Thyroid gland (tissue), 4 donors: Measurements from ENCODE around the gene OBSCN. TPM values are rescaled to one million over a fixed set of nuclear protein-coding genes. Genes with fewer than 3 reads are reported as not detected.

Experiments used
- DNase-seq, 2 donors: peaks; one replicate each; pipeline ENCODE4 v3.0.0-alpha.2; 2019
- H3K27ac ChIP-seq, 3 donors: fragments of 200-600 bp; sonication (generic); 1 replicate in 2 of 3; 2 replicates in 1 of 3; pipeline ENCODE4 v1.5.1; 2016 to 2019; ENCODE audit warnings: mild to moderate bottlenecking in 1 of 3, moderate library complexity in 1 of 3
- H3K27me3 ChIP-seq: fragments of 200-600 bp; sonication (generic); one replicate; pipeline ENCODE4 v1.5.1; 2019
- H3K36me3 ChIP-seq, 2 donors: fragments of 200-600 bp; sonication (generic); one replicate each; pipeline ENCODE4 v1.5.1; 2016 to 2019
- H3K4me1 ChIP-seq, 2 donors: fragments of 200-600 bp; sonication (generic); one replicate each; pipeline ENCODE4 v1.5.1; 2017 to 2019
- H3K4me3 ChIP-seq, 3 donors: fragments of 200-600 bp; sonication (generic); replicated peaks in 1 of 3; 1 replicate in 2 of 3; 2 replicates in 1 of 3; pipeline ENCODE4 v1.5.1; 2016; ENCODE audit warnings: mild to moderate bottlenecking in 1 of 3
- H3K9me3 ChIP-seq: fragments of 200-600 bp; sonication (generic); one replicate; pipeline ENCODE4 v1.5.1; 2017
- CTCF ChIP-seq, 6 experiments: fragments of 200-600 bp in 3 of 6; fragments of 450-650 bp in 3 of 6; sonication (generic) in 3 of 6; IDR thresholded peaks; one replicate each; pipeline ENCODE4 v1.5.1; 2016 to 2019; ENCODE audit warnings: antibody characterized with exemption in 6 of 6, mild to moderate bottlenecking in 2 of 6, inconsistent platforms in 1 of 6, moderate library complexity in 1 of 6
- POLR2A ChIP-seq, 2 donors: fragments of 450-650 bp; IDR thresholded peaks; one replicate each; pipeline ENCODE4 v1.6.1; 2017; ENCODE audit warnings: antibody characterized with exemption in 2 of 2, mild to moderate bottlenecking in 2 of 2, moderate library complexity in 1 of 2
- WGBS, 2 donors: methylation state at CpG; one replicate each; pipeline ENCODE4 v1.1.5; 2017; 5-methylcytosine and 5-hydroxymethylcytosine counted together
- intact Hi-C: fragments of 100-400 bp; cut with DNase I; formaldehyde crosslinking; loops from one replicate; pipeline ENCODE4 v1.15.1; 2023
- total RNA-seq, 4 donors: library from RNA; depleted of rRNA; stranded (reverse); fragments of >200 nt; gene quantifications; one replicate each; pipeline ENCODE4 v1.2.3, GENCODE V29; 2016

The OBSCN gene
- total RNA-seq, 4 donors from 2014 or later = 24.0 to 35.1 (median 31.5) TPM

GRCh38 chr1:228393811-228394570 lies 186.1 kb downstream of the OBSCN start:
- WGBS, 2 donors = 92% methylated on average over 5 to 9 of the region's 9 CpGs
- TF ChIP-seq CTCF (IDR thresholded peaks at IDR 0.05) (no peak), POLR2A (IDR thresholded peaks at IDR 0.05) (no peak)
- DNase-seq = no peak
- Histone ChIP-seq H3K36me3 (peaks cover 24 to 31% of the 10 kb centered on the region in 2 donors), H3K27me3 (no peaks in the 10 kb centered on the region), H3K4me3 (no peak overlapping the region), H3K9me3 (no peaks in the 10 kb centered on the region), H3K27ac (no peak overlapping the region), H3K4me1 (peaks cover 0 to 3% of the 10 kb centered on the region in 2 donors)
- intact Hi-C loops = no loop called here

GRCh38 chr1:228394571-228395394 lies 186.9 kb downstream of the OBSCN start:
- TF ChIP-seq CTCF (IDR thresholded peaks at IDR 0.05) (no peak), POLR2A (IDR thresholded peaks at IDR 0.05) (no peak)
- Histone ChIP-seq H3K9me3 (no peaks in the 10 kb centered on the region), H3K27ac (no peak overlapping the region), H3K4me3 (no peak overlapping the region), H3K27me3 (no peaks in the 10 kb centered on the region), H3K36me3 (peaks cover 28 to 31% of the 10 kb centered on the region in 2 donors), H3K4me1 (peaks cover 0 to 3% of the 10 kb centered on the region in 2 donors)
- WGBS, 2 donors = 95 to 96% methylated on average over 26 to 35 of the region's 38 CpGs
- intact Hi-C loops = no loop called here
- DNase-seq = peak in 1 of 2 donors; percentile 1

- H3K27me3 ChIP-seq = no peaks in the 10 kb centered on the region
- peaks cover 0 to 3% of the 10 kb centered on the region in 2 donors for H3K4me1 ChIP-seq
- intact Hi-C loops = no loop called here
- 95 to 96% methylated on average over 21 of the region's 21 CpGs for WGBS, 2 donors
- no peak overlapping the region for H3K4me3 ChIP-seq
- H3K36me3 ChIP-seq = peaks cover 30 to 43% of the 10 kb centered on the region in 2 donors
- DNase-seq = peak in 1 of 2 donors; percentile 1
- H3K27ac ChIP-seq = no peak overlapping the region
- no peaks in the 10 kb centered on the region for H3K9me3 ChIP-seq
- TF ChIP-seq POLR2A (IDR thresholded peaks at IDR 0.05) (no peak), CTCF (IDR thresholded peaks at IDR 0.05) (no peak)
Observed at GRCh38 chr1:228396770-228397662, 189.2 kb downstream of the OBSCN start.

GRCh38 chr1:228397966-228398365 lies 190.1 kb downstream of the OBSCN start:
- intact Hi-C loops = no loop called here
- no peak for DNase-seq
- peaks cover 30 to 43% of the 10 kb centered on the region in 2 donors for H3K36me3 ChIP-seq
- no peak overlapping the region for H3K27ac ChIP-seq
- H3K4me1 ChIP-seq = peaks cover 0 to 3% of the 10 kb centered on the region in 2 donors
- H3K9me3 ChIP-seq = no peaks in the 10 kb centered on the region
- no peak overlapping the region for H3K4me3 ChIP-seq
- WGBS, 2 donors = 94 to 96% methylated on average over 6 of the region's 6 CpGs
- H3K27me3 ChIP-seq = no peaks in the 10 kb centered on the region
- TF ChIP-seq POLR2A (IDR thresholded peaks at IDR 0.05) = no peak
- TF ChIP-seq CTCF (IDR thresholded peaks at IDR 0.05) = no peak
